Measurements from ENCODE around the gene OPN5. TPM values are rescaled to one million over a fixed set of nuclear protein-coding genes. Genes with fewer than 3 reads are reported as not detected.
"Not testable (repeated sequence)": the region's sequence is repeated elsewhere in the genome, so short reads cannot be mapped to it uniquely, and the experiment has no call there.

OPN5 gene
- not detected for total RNA-seq

GRCh38 chr6:47781732-47782131 lies at the start of gene OPN5:
Gene OPN5, plus strand, starts transcription at chr6:47782032. Its CDS starts 35 bp downstream, at chr6:47782067.
- DNase-seq (ENCODE audit: low spot score) (no peak), ATAC-seq (no peak)
- peaks cover 3 to 17% of the 10 kb centered on the region in 2 donors for H3K27me3 Mint-ChIP-seq
- no peaks in the 10 kb centered on the region for H3K9me3 Mint-ChIP-seq
- H3K36me3 Mint-ChIP-seq: no peaks in the 10 kb centered on the region
- no peak within 1 kb of the TSS for H3K27ac Mint-ChIP-seq
- H3K4me1 Mint-ChIP-seq (ENCODE audit: low read depth in 2 of 2): no peaks in the 10 kb centered on the region
- no peak within 1 kb of the TSS for H3K4me3 Mint-ChIP-seq

GRCh38 chr6:47733879-47734558 lies 47.8 kb upstream of the OPN5 start:
- Mint-ChIP-seq H3K27me3 (peaks cover 8 to 24% of the 10 kb centered on the region in 2 donors), H3K9me3 (no peaks in the 10 kb centered on the region), H3K4me1 (ENCODE audit: low read depth in 2 of 2) (no peaks in the 10 kb centered on the region), H3K36me3 (no peaks in the 10 kb centered on the region), H3K27ac (no peak overlapping the region), H3K4me3 (no peak overlapping the region)
- ATAC-seq: no peak
- no peak for DNase-seq (ENCODE audit: low spot score)

- Mint-ChIP-seq H3K4me1 (ENCODE audit: low read depth in 2 of 2) (no peaks in the 10 kb centered on the region), H3K27ac (no peak overlapping the region), H3K27me3 (peaks cover 8 to 24% of the 10 kb centered on the region in 2 donors), H3K4me3 (no peak overlapping the region), H3K9me3 (no peaks in the 10 kb centered on the region), H3K36me3 (no peaks in the 10 kb centered on the region)
- no peak for DNase-seq (ENCODE audit: low spot score)
- ATAC-seq: no peak
Observed at GRCh38 chr6:47734831-47735481, 46.9 kb upstream of the OPN5 start.

- Mint-ChIP-seq H3K4me3 (no peak overlapping the region), H3K36me3 (no peaks in the 10 kb centered on the region), H3K9me3 (no peaks in the 10 kb centered on the region), H3K27ac (no peak overlapping the region), H3K4me1 (ENCODE audit: low read depth in 2 of 2) (no peaks in the 10 kb centered on the region), H3K27me3 (peaks cover 8 to 24% of the 10 kb centered on the region in 2 donors)
- DNase-seq (ENCODE audit: low spot score) (no peak), ATAC-seq (no peak)
Observed at GRCh38 chr6:47736083-47736700, 45.6 kb upstream of the OPN5 start.

GRCh38 chr6:47737406-47737805 lies 44.4 kb upstream of the OPN5 start:
- Mint-ChIP-seq H3K9me3 (no peaks in the 10 kb centered on the region), H3K4me3 (no peak overlapping the region), H3K4me1 (ENCODE audit: low read depth in 2 of 2) (no peaks in the 10 kb centered on the region), H3K27ac (no peak overlapping the region), H3K36me3 (no peaks in the 10 kb centered on the region), H3K27me3 (peaks cover 6 to 18% of the 10 kb centered on the region in 2 donors)
- DNase-seq (ENCODE audit: low spot score) (no peak), ATAC-seq (no peak)

GRCh38 chr6:47740714-47741113 lies 41.1 kb upstream of the OPN5 start:
- peaks cover 0 to 3% of the 10 kb centered on the region in 2 donors for H3K27me3 Mint-ChIP-seq
- H3K4me3 Mint-ChIP-seq: no peak overlapping the region
- DNase-seq (ENCODE audit: low spot score) (no peak), ATAC-seq (no peak)
- no peaks in the 10 kb centered on the region for H3K36me3 Mint-ChIP-seq
- no peak overlapping the region for H3K27ac Mint-ChIP-seq
- no peaks in the 10 kb centered on the region for H3K4me1 Mint-ChIP-seq (ENCODE audit: low read depth in 2 of 2)
- H3K9me3 Mint-ChIP-seq: peaks cover 4% of the 10 kb centered on the region

- Mint-ChIP-seq H3K4me1 (ENCODE audit: low read depth in 2 of 2) (no peaks in the 10 kb centered on the region), H3K27ac (no peak overlapping the region), H3K27me3 (no peaks in the 10 kb centered on the region), H3K36me3 (no peaks in the 10 kb centered on the region), H3K4me3 (no peak overlapping the region), H3K9me3 (peaks cover 4% of the 10 kb centered on the region)
- ATAC-seq: peak; percentile 52 to 60
- DNase-seq (ENCODE audit: low spot score): no peak
Observed at GRCh38 chr6:47741807-47742206, 40.0 kb upstream of the OPN5 start.

- DNase-seq (ENCODE audit: low spot score) (no peak), ATAC-seq (no peak)
- no peaks in the 10 kb centered on the region for H3K36me3 Mint-ChIP-seq
- no peak overlapping the region for H3K27ac Mint-ChIP-seq
- no peaks in the 10 kb centered on the region for H3K4me1 Mint-ChIP-seq (ENCODE audit: low read depth in 2 of 2)
- no peak overlapping the region for H3K4me3 Mint-ChIP-seq
- no peaks in the 10 kb centered on the region for H3K27me3 Mint-ChIP-seq
- peaks cover 4% of the 10 kb centered on the region for H3K9me3 Mint-ChIP-seq
Observed at GRCh38 chr6:47743744-47744143, 38.1 kb upstream of the OPN5 start.

- ATAC-seq; H3K9me3 Mint-ChIP-seq; DNase-seq (ENCODE audit: low spot score); H3K27ac Mint-ChIP-seq; H3K27me3 Mint-ChIP-seq; H3K36me3 Mint-ChIP-seq; H3K4me1 Mint-ChIP-seq (ENCODE audit: low read depth in 2 of 2); H3K4me3 Mint-ChIP-seq: not testable (repeated sequence)
Observed at GRCh38 chr6:47745269-47745668, 36.6 kb upstream of the OPN5 start.

- DNase-seq (ENCODE audit: low spot score): no peak
- ATAC-seq: no peak
- H3K4me1 Mint-ChIP-seq (ENCODE audit: low read depth in 2 of 2): no peaks in the 10 kb centered on the region
- no peak overlapping the region for H3K27ac Mint-ChIP-seq
- H3K4me3 Mint-ChIP-seq: no peak overlapping the region
- H3K27me3 Mint-ChIP-seq: peaks cover 0 to 19% of the 10 kb centered on the region in 2 donors
- no peaks in the 10 kb centered on the region for H3K36me3 Mint-ChIP-seq
- H3K9me3 Mint-ChIP-seq: peaks cover 4% of the 10 kb centered on the region
Observed at GRCh38 chr6:47749757-47750156, 32.1 kb upstream of the OPN5 start.

GRCh38 chr6:47752801-47753200 lies 29.0 kb upstream of the OPN5 start:
- Mint-ChIP-seq H3K4me3 (no peak overlapping the region), H3K27ac (no peak overlapping the region), H3K4me1 (ENCODE audit: low read depth in 2 of 2) (no peaks in the 10 kb centered on the region), H3K9me3 (no peaks in the 10 kb centered on the region), H3K27me3 (peaks cover 7 to 26% of the 10 kb centered on the region in 2 donors), H3K36me3 (no peaks in the 10 kb centered on the region)
- DNase-seq (ENCODE audit: low spot score): no peak
- no peak for ATAC-seq

GRCh38 chr6:47759364-47759763 lies 22.5 kb upstream of the OPN5 start:
- H3K9me3 Mint-ChIP-seq: no peaks in the 10 kb centered on the region
- H3K36me3 Mint-ChIP-seq: no peaks in the 10 kb centered on the region
- no peak for ATAC-seq
- no peak overlapping the region for H3K4me3 Mint-ChIP-seq
- H3K27ac Mint-ChIP-seq: no peak overlapping the region
- H3K27me3 Mint-ChIP-seq: peaks cover 10 to 11% of the 10 kb centered on the region in 2 donors
- DNase-seq (ENCODE audit: low spot score): no peak
- no peaks in the 10 kb centered on the region for H3K4me1 Mint-ChIP-seq (ENCODE audit: low read depth in 2 of 2)

- DNase-seq (ENCODE audit: low spot score) (no peak), ATAC-seq (no peak)
- H3K27ac Mint-ChIP-seq: no peak overlapping the region
- H3K4me3 Mint-ChIP-seq: no peak overlapping the region
- H3K4me1 Mint-ChIP-seq (ENCODE audit: low read depth in 2 of 2): no peaks in the 10 kb centered on the region
- H3K27me3 Mint-ChIP-seq: peaks cover 3 to 11% of the 10 kb centered on the region in 2 donors
- no peaks in the 10 kb centered on the region for H3K9me3 Mint-ChIP-seq
- H3K36me3 Mint-ChIP-seq: no peaks in the 10 kb centered on the region
Observed at GRCh38 chr6:47762502-47762901, 19.3 kb upstream of the OPN5 start.

GRCh38 chr6:47766445-47766844 lies 15.4 kb upstream of the OPN5 start:
- no peak for DNase-seq (ENCODE audit: low spot score)
- Mint-ChIP-seq H3K27ac (no peak overlapping the region), H3K27me3 (peaks cover 11 to 35% of the 10 kb centered on the region in 2 donors), H3K9me3 (no peaks in the 10 kb centered on the region), H3K36me3 (peaks cover 5% of the 10 kb centered on the region), H3K4me3 (no peak overlapping the region), H3K4me1 (ENCODE audit: low read depth in 2 of 2) (no peaks in the 10 kb centered on the region)
- ATAC-seq: no peak
